OCI-LY1 (cell line): ENCODE data around the gene FASN.

Experiments used
- H2AFZ ChIP-seq: fragments of 200-600 bp; sonication (generic), shearing (Covaris generic); 2 replicates; pipeline ENCODE4 v1.6.0; 2014; ENCODE audit warnings: antibody characterized with exemption, mild to moderate bottlenecking, low read length
- H3F3A ChIP-seq: fragments of 200-600 bp; sonication (generic), shearing (Covaris generic); 2 replicates; pipeline ENCODE4 v1.6.0; 2014; ENCODE audit warnings: mild to moderate bottlenecking, antibody characterized with exemption, low read length, moderate library complexity; ENCODE audit not compliant: insufficient read depth
- H3K27ac ChIP-seq: fragments of 200-600 bp; sonication (generic); 2 replicates; pipeline ENCODE4 v1.5.1; 2014; ENCODE audit warnings: low read length, mixed run types, mild to moderate bottlenecking, low read depth; ENCODE audit not compliant: poor library complexity, severe bottlenecking
- H3K27me3 ChIP-seq: fragments of 200-600 bp; sonication (generic); 2 replicates; pipeline ENCODE4 v1.6.0; 2014; ENCODE audit warnings: antibody characterized with exemption, mild to moderate bottlenecking, low read length, moderate library complexity; ENCODE audit not compliant: insufficient read depth
- H3K36me3 ChIP-seq: fragments of 200-600 bp; sonication (generic); 2 replicates; pipeline ENCODE4 v1.6.1; 2014; ENCODE audit warnings: mild to moderate bottlenecking, antibody characterized with exemption, low read length, moderate library complexity, mixed read lengths; ENCODE audit not compliant: insufficient read depth
- H3K4me1 ChIP-seq: fragments of 200-600 bp; sonication (generic); 2 replicates; pipeline ENCODE4 v1.5.1; 2014; ENCODE audit warnings: mild to moderate bottlenecking, low read length, moderate library complexity; ENCODE audit not compliant: insufficient read depth, severe bottlenecking
- H3K4me2 ChIP-seq: fragments of 200-600 bp; sonication (generic), shearing (Covaris generic); 2 replicates; pipeline ENCODE4 v1.6.1; 2014; ENCODE audit warnings: low read length
- H3K4me3 ChIP-seq: fragments of 200-600 bp; sonication (generic); 2 replicates; pipeline ENCODE4 v1.5.1; 2014; ENCODE audit warnings: low read length, low read depth, mild to moderate bottlenecking, mixed read lengths; ENCODE audit not compliant: poor library complexity, severe bottlenecking
- H3K79me2 ChIP-seq: fragments of 200-600 bp; shearing (Covaris generic); 2 replicates; pipeline ENCODE4 v1.6.1; 2016; ENCODE audit warnings: mixed run types, low read length, mixed read lengths; ENCODE audit not compliant: insufficient read depth
- H3K9ac ChIP-seq: fragments of 200-600 bp; sonication (generic), shearing (Covaris generic); 2 replicates; pipeline ENCODE4 v1.6.1; 2014; ENCODE audit warnings: mild to moderate bottlenecking, low read length, mixed read lengths
- H3K9me2 ChIP-seq: fragments of 200-600 bp; sonication (generic), shearing (Covaris generic); 2 replicates; pipeline ENCODE4 v1.6.1; 2014; ENCODE audit warnings: low read depth, mild to moderate bottlenecking, low read length, mixed read lengths
- H3K9me3 ChIP-seq: fragments of 200-600 bp; shearing (Covaris generic); 2 replicates; pipeline ENCODE4 v1.6.1; 2014; ENCODE audit warnings: low read length, mixed read lengths
- H4K20me1 ChIP-seq: fragments of 200-600 bp; sonication (generic), shearing (Covaris generic); 2 replicates; pipeline ENCODE4 v1.6.0; 2016; ENCODE audit warnings: mild to moderate bottlenecking, low read length; ENCODE audit not compliant: insufficient read depth
- CTCF ChIP-seq: fragments of 200-600 bp; sonication (generic), shearing (Covaris generic); IDR thresholded peaks from 2 replicates; pipeline ENCODE4 v1.5.1; 2017; ENCODE audit warnings: mild to moderate bottlenecking, antibody characterized with exemption, low read length, moderate library complexity, mixed read lengths
- EZH2 ChIP-seq: fragments of 200-600 bp; sonication (generic), shearing (Covaris generic); IDR thresholded peaks from 2 replicates; pipeline ENCODE4 v1.8.0; 2017; ENCODE audit warnings: borderline replicate concordance, mixed run types, mild to moderate bottlenecking, antibody characterized with exemption, low read length, moderate library complexity, mixed read lengths

Gene FASN

GRCh38 chr17:82063424-82064415, 34.3 kb downstream of the FASN start:
- Histone ChIP-seq H3K79me2 (no peaks in the 10 kb centered on the region), H3K4me1 (peaks cover 25% of the 10 kb centered on the region), H3K9me3 (no peaks in the 10 kb centered on the region), H3K27me3 (no peaks in the 10 kb centered on the region), H3F3A (no peaks in the 10 kb centered on the region), H3K36me3 (peaks cover 52% of the 10 kb centered on the region), H3K27ac (no peak overlapping the region), H2AFZ (no peak overlapping the region), H3K4me2 (peak overlapping the region; percentile 90), H3K9ac (peak overlapping the region; percentile 76; the same call in 1 of the 2 replicates), H3K4me3 (peak overlapping the region; percentile 79), H3K9me2 (no peaks in the 10 kb centered on the region), H4K20me1 (no peaks in the 10 kb centered on the region)
- TF ChIP-seq EZH2 (no peak), CTCF (no peak)

DNA sequence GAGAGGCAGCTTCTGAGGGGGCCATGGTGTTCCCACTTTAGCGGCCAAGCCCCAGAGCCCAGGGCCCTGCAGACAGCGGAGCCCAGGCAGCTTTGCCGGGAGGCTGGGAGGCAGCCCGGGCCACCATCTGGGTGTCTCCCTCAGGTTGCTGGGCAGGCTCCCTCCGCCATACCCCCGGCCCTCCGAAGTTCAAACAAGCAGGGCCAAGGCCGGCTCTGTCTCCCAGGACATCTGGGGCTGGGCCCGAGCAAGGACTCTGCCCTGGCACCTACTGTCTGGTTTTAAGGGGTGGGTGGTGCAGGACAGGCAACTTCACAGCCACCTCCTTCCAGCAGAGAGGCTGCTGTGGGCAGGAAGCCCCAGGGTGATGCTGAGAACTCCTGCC, 35.1 kb downstream of the FASN start:
- peaks cover 59% of the 10 kb centered on the region for H3K36me3 ChIP-seq
- no peaks in the 10 kb centered on the region for H3F3A ChIP-seq
- H3K27me3 ChIP-seq, result no peaks in the 10 kb centered on the region
- no peak overlapping the region for H3K27ac ChIP-seq
- no peaks in the 10 kb centered on the region for H4K20me1 ChIP-seq
- H3K9ac ChIP-seq, result no peak overlapping the region
- H3K4me1 ChIP-seq, result peaks cover 25% of the 10 kb centered on the region
- TF ChIP-seq EZH2 (no peak), CTCF (no peak)
- no peak overlapping the region for H3K4me2 ChIP-seq
- H3K4me3 ChIP-seq, result no peak overlapping the region
- no peaks in the 10 kb centered on the region for H3K9me3 ChIP-seq
- H2AFZ ChIP-seq, result no peak overlapping the region
- no peaks in the 10 kb centered on the region for H3K9me2 ChIP-seq
- H3K79me2 ChIP-seq, result no peaks in the 10 kb centered on the region

- H3K9me2 ChIP-seq, result no peaks in the 10 kb centered on the region
- no peak overlapping the region for H2AFZ ChIP-seq
- no peak overlapping the region for H3K9ac ChIP-seq
- peaks cover 66% of the 10 kb centered on the region for H3K36me3 ChIP-seq
- H3K79me2 ChIP-seq, result no peaks in the 10 kb centered on the region
- no peak overlapping the region for H3K27ac ChIP-seq
- H3K4me2 ChIP-seq, result no peak overlapping the region
- H3K4me3 ChIP-seq, result no peak overlapping the region
- no peaks in the 10 kb centered on the region for H3K9me3 ChIP-seq
- peaks cover 25% of the 10 kb centered on the region for H3K4me1 ChIP-seq
- TF ChIP-seq CTCF (no peak), EZH2 (no peak)
- no peaks in the 10 kb centered on the region for H3F3A ChIP-seq
- no peaks in the 10 kb centered on the region for H3K27me3 ChIP-seq
- H4K20me1 ChIP-seq, result no peaks in the 10 kb centered on the region
Measured at GRCh38 chr17:82062076-82062983, 35.7 kb downstream of the FASN start.
